GM12878 (cell line): ENCODE results near the gene CIP2A.

ENCODE experiments used
- ATF3 ChIP-seq: IDR thresholded peaks from 2 replicates; pipeline ENCODE4 v1.6.1; 2011; ENCODE audit warnings: low read depth, mild to moderate bottlenecking, low read length, moderate library complexity, borderline replicate concordance; ENCODE audit errors: extremely low read depth
- CTCF ChIP-seq, 3 experiments: IDR thresholded peaks in 2 of 3; conservative IDR thresholded peaks in 1 of 3; 2 replicates each; pipeline ENCODE4 v1.5.1; 2011; ENCODE audit warnings: low read depth in 3 of 3, low read length in 3 of 3, mild to moderate bottlenecking in 3 of 3, control low read depth in 2 of 3, moderate library complexity in 2 of 3, inconsistent platforms in 1 of 3, mixed read lengths in 1 of 3; ENCODE audit not compliant: control insufficient read depth in 2 of 3, insufficient read depth in 1 of 3; ENCODE audit errors: extremely low read depth in 1 of 3
- USF1 ChIP-seq: IDR thresholded peaks from 2 replicates; pipeline ENCODE4 v1.6.1; 2011; ENCODE audit warnings: borderline replicate concordance, low read depth, mild to moderate bottlenecking, moderate library complexity, mixed read lengths, low read length; ENCODE audit not compliant: insufficient read depth; ENCODE audit errors: extremely low read length

GRCh38 chr3:108548304-108548703 lies 40.9 kb downstream of the CIP2A start:
- TF ChIP-seq CTCF (IDR thresholded peaks at IDR 0.05 in 2 of 3, conservative IDR thresholded peaks at IDR 0.05 in 1 of 3; ENCODE audit: control insufficient read depth in 2 of 3, extremely low read depth in 1 of 3, insufficient read depth in 1 of 3, low read depth in 3 of 3, low read length in 3 of 3) (no peak), ATF3 (no peak), USF1 (no peak)
